Activated effector memory CD4-positive, alpha-beta T cell treated with Interleukin-2 at 50 U/mL for 16 hours (primary cell): ENCODE data around the gene ST6GAL1.
"Not testable (repeated sequence)": the region's sequence is repeated elsewhere in the genome, so short reads cannot be mapped to it uniquely, and the experiment has no call there.

Experiments used
- DNase-seq: peaks from one replicate; pipeline ENCODE4 v3.0.0-alpha.2; 2020

Gene ST6GAL1

GRCh38 chr3:187025254-187025655 is 94.9 kb downstream of the ST6GAL1 start:
- peak; percentile 22 for DNase-seq

GRCh38 chr3:187025656-187026316 is 95.5 kb downstream of the ST6GAL1 start:
- DNase-seq, result peak; percentile 31

- no peak for DNase-seq
Observed at GRCh38 chr3:187026317-187026670, 96.0 kb downstream of the ST6GAL1 start.

GRCh38 chr3:187027531-187028278 is 97.4 kb downstream of the ST6GAL1 start:
- DNase-seq, result peak; percentile 66

- DNase-seq, result no peak
Observed at GRCh38 chr3:187031934-187032333, 101.6 kb downstream of the ST6GAL1 start.

- DNase-seq, result no peak
Observed at GRCh38 chr3:187036394-187036793, 106.1 kb downstream of the ST6GAL1 start.

GRCh38 chr3:187039100-187039722 is 108.9 kb downstream of the ST6GAL1 start:
- no peak for DNase-seq

GRCh38 chr3:187039723-187040414 is 109.5 kb downstream of the ST6GAL1 start:
- no peak for DNase-seq

- no peak for DNase-seq
Observed at GRCh38 chr3:187040516-187041361, 110.4 kb downstream of the ST6GAL1 start.

GRCh38 chr3:187041362-187042307 is 111.3 kb downstream of the ST6GAL1 start:
- peak; percentile 33 for DNase-seq

GRCh38 chr3:187042346-187042745 is 112.0 kb downstream of the ST6GAL1 start:
- DNase-seq, result no peak

GRCh38 chr3:187042874-187043458 is 112.6 kb downstream of the ST6GAL1 start:
- DNase-seq, result no peak

GRCh38 chr3:187044206-187044605 is 113.9 kb downstream of the ST6GAL1 start:
- no peak for DNase-seq

GRCh38 chr3:187044867-187045552 is 114.7 kb downstream of the ST6GAL1 start:
- no peak for DNase-seq

- no peak for DNase-seq
Observed at GRCh38 chr3:187046033-187046432, 115.7 kb downstream of the ST6GAL1 start.

GRCh38 chr3:187049462-187050101 is 119.3 kb downstream of the ST6GAL1 start:
- no peak for DNase-seq

GRCh38 chr3:187051066-187051465 is 120.7 kb downstream of the ST6GAL1 start:
- DNase-seq, result no peak

GRCh38 chr3:187051724-187052366 is 121.5 kb downstream of the ST6GAL1 start:
- DNase-seq, result no peak

- not testable (repeated sequence) for DNase-seq
Observed at GRCh38 chr3:187052427-187052826, 122.1 kb downstream of the ST6GAL1 start.
